NCI-H187 (cell line): ENCODE measurements around the gene UBE2F.

Experiments
- DNase-seq, 2 experiments: peaks; one replicate each; lab custom pipeline; 2025; lab: John Stamatoyannopoulos, UW

The UBE2F gene

DNA sequence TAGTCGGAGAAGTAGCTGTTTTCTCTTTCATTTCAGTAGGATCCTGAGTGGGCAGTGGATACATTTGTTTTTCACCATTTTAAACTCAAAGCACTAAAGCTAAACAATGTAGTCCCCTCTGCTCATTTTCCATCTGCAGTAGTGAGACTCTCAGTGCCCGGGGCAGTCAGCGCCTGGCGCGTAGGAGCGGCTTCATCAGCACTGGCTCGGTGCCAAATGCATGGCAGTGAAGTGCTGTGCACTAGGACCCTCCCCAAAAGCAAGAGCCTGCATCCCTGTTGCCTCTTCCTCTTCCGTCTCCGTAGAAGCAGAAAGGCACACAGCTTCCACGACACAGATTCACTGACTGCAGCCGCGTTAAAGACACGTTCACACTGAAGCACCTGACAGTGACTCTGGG is 114.3 kb downstream of the UBE2F start:
- no peak for DNase-seq

DNA sequence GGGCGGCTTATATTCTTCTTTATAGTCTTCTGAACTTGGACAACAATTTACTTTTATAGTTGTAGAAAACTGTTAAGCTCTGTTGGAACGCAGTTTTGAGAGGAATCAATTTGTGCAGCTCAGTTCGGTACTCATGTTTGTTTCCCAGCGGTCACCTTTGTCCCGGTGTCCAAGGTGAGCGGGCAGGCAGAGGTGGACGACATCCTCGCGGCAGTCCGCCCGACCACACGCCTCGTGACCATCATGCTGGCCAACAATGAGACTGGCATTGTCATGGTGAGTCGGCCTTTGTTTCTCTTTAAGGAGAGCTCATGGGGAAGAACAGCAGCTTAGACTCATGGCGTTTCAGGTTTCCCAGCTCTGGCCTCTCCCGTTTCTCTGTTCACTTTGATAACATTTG is 114.7 kb downstream of the UBE2F start:
- no peak for DNase-seq

DNA sequence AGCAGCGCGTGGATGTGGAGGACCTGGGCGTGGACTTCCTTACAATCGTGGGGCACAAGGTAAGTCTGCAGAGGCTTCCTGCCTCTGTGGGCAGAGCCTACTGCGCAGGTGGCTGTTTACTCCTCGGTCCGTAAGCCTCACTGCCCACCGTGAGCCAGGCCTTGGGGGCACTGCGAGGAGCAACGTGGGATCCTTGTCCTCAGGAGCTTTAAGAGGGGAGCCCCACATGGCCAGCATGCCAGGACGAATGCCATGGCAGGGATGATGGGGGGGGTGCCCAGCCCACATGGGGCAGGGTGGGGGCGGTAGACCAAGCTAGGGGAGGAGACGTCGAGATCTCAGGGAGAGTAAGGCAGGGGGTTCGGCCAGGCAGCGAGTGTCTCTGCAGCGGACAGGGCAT is 115.3 kb downstream of the UBE2F start:
- DNase-seq = no peak

DNA sequence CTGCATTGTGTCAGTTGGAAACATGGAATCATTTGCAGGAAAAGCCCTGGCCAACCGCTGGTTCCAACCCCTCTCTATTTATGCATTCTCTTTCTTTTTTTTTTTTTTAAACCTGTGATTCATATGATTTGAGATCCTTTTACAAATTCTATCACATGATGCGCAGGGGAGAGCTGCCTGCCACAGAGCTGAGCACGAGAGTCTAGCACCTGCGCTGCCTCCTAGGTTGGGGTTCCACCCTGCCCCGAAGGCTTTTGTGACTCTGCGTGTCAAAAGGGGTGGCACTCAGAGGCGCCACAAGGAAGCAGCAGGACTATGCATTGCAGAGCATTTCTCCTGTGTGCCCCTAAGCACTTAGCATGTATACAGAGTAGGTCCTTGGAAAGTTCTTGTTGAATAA is 116.0 kb downstream of the UBE2F start:
- no peak for DNase-seq

DNA sequence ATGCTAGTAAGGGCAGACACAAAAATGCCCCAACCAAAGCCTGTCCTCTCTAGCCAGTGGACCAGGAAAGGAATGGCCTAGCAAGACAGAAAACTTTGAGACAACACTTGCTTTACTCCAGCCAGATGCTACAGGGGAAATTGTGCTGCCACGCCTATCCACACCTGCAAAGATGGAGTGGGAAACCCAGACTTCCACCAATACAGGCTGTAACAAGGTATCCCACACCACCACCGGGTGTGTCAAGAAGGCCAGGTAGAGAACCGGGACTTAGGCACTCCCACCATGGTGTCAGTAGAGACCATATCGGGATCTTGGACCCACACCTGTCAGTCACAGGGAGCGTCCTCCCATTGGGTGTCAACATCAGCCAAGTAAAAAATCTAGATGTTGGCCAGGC is 117.1 kb downstream of the UBE2F start:
- no peak for DNase-seq

DNA sequence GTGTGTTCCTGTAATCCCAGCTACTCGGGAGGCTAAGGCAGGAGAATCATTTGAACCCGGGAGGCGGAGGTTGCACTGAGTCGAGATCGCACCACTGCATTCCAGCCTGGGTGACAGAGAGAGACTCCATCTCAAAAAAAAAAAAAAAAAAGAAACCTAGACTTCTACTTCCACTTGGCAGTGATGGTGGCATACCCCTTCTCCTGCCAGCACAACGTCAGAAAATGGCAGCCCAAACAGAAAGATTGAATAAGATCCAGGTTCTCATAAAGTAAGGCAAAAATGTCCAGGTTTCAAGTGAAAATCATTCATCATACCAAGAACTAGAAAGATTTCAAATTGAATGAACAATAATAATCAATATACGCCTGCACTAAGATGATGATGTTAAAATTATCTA is 117.9 kb downstream of the UBE2F start:
- DNase-seq = no peak

DNA sequence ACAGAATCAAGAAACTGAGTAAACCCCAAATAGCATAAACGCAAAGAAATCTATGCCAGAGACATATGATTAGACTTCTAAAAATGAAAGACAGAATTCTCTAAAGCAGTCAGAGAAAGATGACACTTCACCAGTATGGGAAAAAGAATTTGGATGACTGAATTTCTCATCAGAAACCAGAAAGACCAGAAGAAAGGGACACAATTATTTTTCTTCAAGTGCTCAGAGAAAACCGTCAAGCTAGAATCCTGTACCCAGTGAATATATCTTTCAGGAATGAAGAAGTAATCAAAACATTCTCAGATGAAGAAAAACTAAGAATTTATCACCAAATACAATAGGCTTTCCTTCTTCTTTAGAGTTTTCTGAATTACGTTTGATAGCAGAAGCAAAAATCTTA is 119.1 kb downstream of the UBE2F start:
- no peak for DNase-seq

DNA sequence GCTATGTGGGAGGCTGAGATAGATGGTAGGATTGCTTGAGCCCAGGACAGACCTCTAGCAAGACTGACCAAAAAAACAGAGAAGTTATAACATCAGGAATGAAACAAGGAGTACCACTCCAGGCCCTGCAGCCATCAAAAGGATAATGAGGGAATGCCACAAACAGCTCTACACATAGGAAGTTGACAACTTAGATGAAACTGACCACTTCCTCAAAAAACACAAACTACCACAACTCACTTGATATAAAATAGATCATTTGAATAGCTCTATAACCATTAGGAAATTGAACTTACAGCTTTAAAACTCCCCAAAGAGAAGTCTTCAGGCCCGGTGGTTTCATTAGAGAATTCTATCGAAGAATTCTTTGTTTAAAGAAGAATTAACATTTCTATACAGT is 120.4 kb downstream of the UBE2F start:
- DNase-seq = no peak

DNA sequence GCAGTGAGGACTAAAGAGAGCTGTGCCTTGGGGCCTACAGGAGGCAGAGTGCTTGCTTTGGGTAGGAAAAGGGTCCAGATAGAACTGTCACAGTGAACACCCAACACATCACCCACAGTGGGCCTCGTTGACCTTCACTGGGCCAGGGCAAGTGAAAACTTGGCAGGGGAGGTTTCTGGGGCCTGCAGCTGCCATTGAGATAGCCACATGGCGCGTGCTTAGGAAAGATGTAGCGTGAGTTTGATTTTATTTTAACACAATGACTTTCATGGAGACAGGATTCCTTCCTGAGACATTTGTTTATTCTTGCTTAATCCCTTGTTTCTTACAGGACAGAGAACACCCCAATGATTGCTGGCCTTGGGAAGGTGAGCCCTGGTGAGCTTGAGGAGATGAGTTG is 124.1 kb downstream of the UBE2F start:
- no peak for DNase-seq

DNA sequence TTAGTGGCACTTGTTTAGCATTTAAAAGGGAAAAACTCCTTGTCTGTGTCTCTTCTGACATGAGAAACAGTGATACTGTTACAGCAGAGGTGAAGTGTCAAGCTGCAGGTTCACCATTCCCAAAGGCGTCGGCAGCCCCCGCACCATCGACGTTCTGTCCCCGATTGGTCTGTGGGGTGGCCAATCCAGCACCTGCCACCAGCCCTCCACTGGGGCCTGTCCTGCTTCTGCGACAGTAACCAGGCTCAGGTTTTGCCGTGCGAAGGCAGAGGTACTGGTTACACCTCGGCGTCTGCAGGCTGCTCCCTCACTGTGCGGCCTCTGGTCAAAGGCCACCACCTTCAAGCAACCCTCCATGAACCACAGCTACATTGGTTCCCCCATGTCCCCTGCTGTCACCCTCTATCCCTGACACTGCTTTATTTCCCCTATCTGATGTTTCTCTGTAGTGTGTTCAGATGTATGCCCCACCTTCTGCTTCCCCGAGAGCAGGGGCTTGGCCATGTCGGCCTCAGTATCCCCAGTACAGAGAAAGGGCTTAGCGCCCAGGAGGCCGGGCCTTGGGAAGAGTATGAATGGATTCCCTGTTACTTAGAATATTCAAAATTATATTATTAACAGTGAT is 124.7 kb downstream of the UBE2F start:
- DNase-seq = no peak
